Common myeloid progenitor, CD34-positive (primary cell): Measurements from ENCODE around the gene RASA4B. TPM values are rescaled to one million over a fixed set of nuclear protein-coding genes. Genes with fewer than 3 reads are reported as not detected.
A peak's percentile ranks its signal among the peaks of the same experiment; 100 is the strongest.
"Not testable (repeated sequence)": the region's sequence is repeated elsewhere in the genome, so short reads cannot be mapped to it uniquely, and the experiment has no call there.

Experiments used
- CTCF ChIA-PET: fragments of 350-600 bp; sonication (Branson Sonifier 250); formaldehyde crosslinking; loops from one replicate; lab custom pipeline; 2021; ENCODE audit warnings: antibody characterized with exemption; lab: Charles Lee
- POLR2A ChIA-PET: fragments of 350-600 bp; sonication (Branson Sonifier 250); formaldehyde crosslinking; loops from one replicate; lab custom pipeline; 2021; ENCODE audit warnings: antibody characterized with exemption; lab: Charles Lee
- DNase-seq, 3 donors: peaks; one replicate each; pipeline versions ENCODE4 v3.0.0 to v3.0.0-alpha.2; 2013
- H3K27ac ChIP-seq, 2 experiments: 1 replicate in 1 of 2; 2 replicates in 1 of 2; pipeline ENCODE4 v1.7.0; 2013; ENCODE audit warnings: inconsistent platforms in 2 of 2, low read length in 2 of 2, mild to moderate bottlenecking in 2 of 2, low read depth in 1 of 2, moderate library complexity in 1 of 2; ENCODE audit not compliant: severe bottlenecking in 2 of 2, insufficient read depth in 1 of 2, poor library complexity in 1 of 2
- H3K27me3 ChIP-seq, 5 experiments: replicated peaks in 2 of 5; 1 replicate in 3 of 5; 2 replicates in 2 of 5; pipeline versions ENCODE4 v1.6.1 to v1.7.0; 2013; ENCODE audit warnings: low read length in 4 of 5, mild to moderate bottlenecking in 2 of 5, moderate library complexity in 2 of 5, inconsistent platforms in 1 of 5; ENCODE audit not compliant: insufficient read depth in 5 of 5, control insufficient read depth in 4 of 5
- H3K36me3 ChIP-seq, 4 experiments: 1 replicate in 2 of 4; 2 replicates in 2 of 4; pipeline versions ENCODE4 v1.6.1 to v1.7.0; 2013; ENCODE audit warnings: low read length in 3 of 4, control low read depth in 1 of 4, mild to moderate bottlenecking in 1 of 4; ENCODE audit not compliant: control insufficient read depth in 4 of 4, insufficient read depth in 4 of 4
- H3K4me1 ChIP-seq, 4 experiments: 1 replicate in 3 of 4; 2 replicates in 1 of 4; pipeline versions ENCODE4 v1.6.1 to v1.7.1; 2013; ENCODE audit warnings: low read length in 3 of 4, mild to moderate bottlenecking in 3 of 4, control low read depth in 1 of 4, inconsistent platforms in 1 of 4, moderate library complexity in 1 of 4; ENCODE audit not compliant: control insufficient read depth in 4 of 4, insufficient read depth in 4 of 4; ENCODE audit errors: control extremely low read depth in 1 of 4
- H3K4me3 ChIP-seq, 7 experiments: 1 replicate in 4 of 7; 2 replicates in 3 of 7; pipeline versions ENCODE4 v1.5.1 to v1.7.0; 2013; ENCODE audit warnings: mild to moderate bottlenecking in 7 of 7, low read length in 6 of 7, moderate library complexity in 6 of 7, inconsistent platforms in 2 of 7, low read depth in 2 of 7, control low read depth in 1 of 7; ENCODE audit not compliant: insufficient read depth in 4 of 7, control insufficient read depth in 1 of 7; ENCODE audit errors: extremely low read depth in 1 of 7
- H3K9me3 ChIP-seq, 5 experiments: 1 replicate in 4 of 5; 2 replicates in 1 of 5; pipeline versions ENCODE4 v1.6.1 to v1.7.1; 2013; ENCODE audit warnings: low read length in 4 of 5, mild to moderate bottlenecking in 2 of 5, inconsistent platforms in 1 of 5, low read depth in 1 of 5, moderate library complexity in 1 of 5; ENCODE audit not compliant: control insufficient read depth in 4 of 5, insufficient read depth in 2 of 5; ENCODE audit errors: control extremely low read depth in 1 of 5
- WGBS: methylation state at CpG from one replicate; pipeline ENCODE4 v1.1.5; 2013; ENCODE audit not compliant: insufficient coverage; 5-methylcytosine and 5-hydroxymethylcytosine counted together
- polyA plus RNA-seq: library from polyadenylated mRNA; unstranded; fragments of 120-200 nt; gene quantifications from one replicate; pipeline ENCODE4 v1.2.1, GENCODE V29; 2013

The RASA4B gene
- 31.9 TPM for polyA plus RNA-seq

- H3K4me3 ChIP-seq, result peak within 1 kb of the TSS in 2 of 7 experiments; percentile 33 to 43
- H3K36me3 ChIP-seq, POLR2A ChIA-PET, H3K9me3 ChIP-seq, H3K27ac ChIP-seq, H3K27me3 ChIP-seq, H3K4me1 ChIP-seq, DNase-seq, CTCF ChIA-PET: not testable (repeated sequence)
- WGBS, result no CpG with 5 or more reads among the region's 61 CpGs
Measured at GRCh38 chr7:102517550-102518147, at the start of gene RASA4B. Gene RASA4B, minus strand, starts transcription at chr7:102517777. Its CDS starts 67 bp downstream, at chr7:102517710.

GRCh38 chr7:102550808-102551422, 33.3 kb upstream of the RASA4B start, which contains the start of gene SPDYE2:
Gene SPDYE2, plus strand, starts transcription at chr7:102551226. Its CDS starts 2,030 bp downstream, at chr7:102553256.
- H3K4me1 ChIP-seq, CTCF ChIA-PET, DNase-seq, H3K9me3 ChIP-seq, H3K4me3 ChIP-seq, POLR2A ChIA-PET, H3K27ac ChIP-seq, H3K36me3 ChIP-seq, H3K27me3 ChIP-seq: not testable (repeated sequence)
- no CpG with 5 or more reads among the region's 6 CpGs for WGBS

- CTCF ChIA-PET, H3K36me3 ChIP-seq, H3K9me3 ChIP-seq, H3K27ac ChIP-seq, POLR2A ChIA-PET, H3K4me3 ChIP-seq, DNase-seq, H3K27me3 ChIP-seq, H3K4me1 ChIP-seq: not testable (repeated sequence)
- WGBS, result no CpG with 5 or more reads among the region's 6 CpGs
Measured at GRCh38 chr7:102546353-102546752, 28.8 kb upstream of the RASA4B start.

GRCh38 chr7:102545288-102545687, 27.7 kb upstream of the RASA4B start:
- H3K4me3 ChIP-seq, H3K27me3 ChIP-seq, H3K27ac ChIP-seq, CTCF ChIA-PET, H3K9me3 ChIP-seq, POLR2A ChIA-PET, H3K4me1 ChIP-seq, H3K36me3 ChIP-seq, DNase-seq: not testable (repeated sequence)
- WGBS, result no CpG with 5 or more reads among the region's 12 CpGs

GRCh38 chr7:102544372-102544771, 26.8 kb upstream of the RASA4B start:
- H3K27ac ChIP-seq, H3K36me3 ChIP-seq, H3K9me3 ChIP-seq, H3K4me1 ChIP-seq, POLR2A ChIA-PET, DNase-seq, H3K4me3 ChIP-seq, CTCF ChIA-PET, H3K27me3 ChIP-seq: not testable (repeated sequence)
- WGBS, result no CpG with 5 or more reads among the region's 1 CpG

- H3K27me3 ChIP-seq, POLR2A ChIA-PET, H3K36me3 ChIP-seq, CTCF ChIA-PET, H3K4me3 ChIP-seq, H3K4me1 ChIP-seq, DNase-seq, H3K27ac ChIP-seq, H3K9me3 ChIP-seq: not testable (repeated sequence)
- WGBS, result no CpG with 5 or more reads among the region's 8 CpGs
Measured at GRCh38 chr7:102543596-102543995, 26.0 kb upstream of the RASA4B start, which contains the start of gene UPK3BL2. Gene UPK3BL2, minus strand, starts transcription at chr7:102543696. Its CDS starts 60 bp downstream, at chr7:102543636.

GRCh38 chr7:102542771-102543170, 25.2 kb upstream of the RASA4B start:
- DNase-seq, CTCF ChIA-PET: not testable (repeated sequence)

More at GRCh38 chr7:102542771-102543170, 25.2 kb upstream of the RASA4B start:
- H3K36me3 ChIP-seq, H3K9me3 ChIP-seq, H3K27ac ChIP-seq, H3K4me1 ChIP-seq, H3K27me3 ChIP-seq, H3K4me3 ChIP-seq, POLR2A ChIA-PET: not testable (repeated sequence)
- no CpG with 5 or more reads among the region's 11 CpGs for WGBS
